HepG2 (cell line): ENCODE results near the gene MFSD6. TPM values are rescaled to one million over a fixed set of nuclear protein-coding genes. Genes with fewer than 3 reads are reported as not detected.

Experiments
- BORCS8-MEF2B ChIP-seq: sonication (generic); formaldehyde crosslinking; IDR thresholded peaks from 2 replicates; pipeline ENCODE4 v1.8.0; 2022; ENCODE audit warnings: mild to moderate bottlenecking, missing genetic modification reagents
- HOXA7 ChIP-seq: sonication (generic); formaldehyde crosslinking; IDR thresholded peaks from 2 replicates; pipeline ENCODE4 v1.8.1; 2022; ENCODE audit warnings: mild to moderate bottlenecking, missing genetic modification reagents, moderate library complexity
- JDP2 ChIP-seq: sonication (generic); formaldehyde crosslinking; IDR thresholded peaks from 2 replicates; pipeline ENCODE4 v1.8.1; 2022; ENCODE audit warnings: missing genetic modification reagents, borderline replicate concordance
- MAFF ChIP-seq: IDR thresholded peaks from 2 replicates; pipeline ENCODE4 v1.6.1; 2011; ENCODE audit warnings: low read depth, low read length, improper control_type of control experiment
- NFATC3 ChIP-seq: sonication (generic); formaldehyde crosslinking; IDR thresholded peaks from 2 replicates; pipeline ENCODE4 v1.5.1; 2020; ENCODE audit warnings: mild to moderate bottlenecking, missing genetic modification reagents
- NKX3-1 ChIP-seq: sonication (generic); formaldehyde crosslinking; IDR thresholded peaks from 2 replicates; pipeline ENCODE4 v1.5.0; 2020; ENCODE audit warnings: missing genetic modification reagents
- ZBTB42 ChIP-seq: sonication (generic); formaldehyde crosslinking; IDR thresholded peaks from 2 replicates; pipeline ENCODE4 v1.5.0; 2020; ENCODE audit warnings: mild to moderate bottlenecking, missing genetic modification reagents
- ZBTB8A ChIP-seq: sonication (generic); formaldehyde crosslinking; IDR thresholded peaks from 2 replicates; pipeline ENCODE4 v1.4.0; 2020; ENCODE audit warnings: mild to moderate bottlenecking, low read depth, missing genetic modification reagents, borderline replicate concordance
- ZNF20 ChIP-seq: sonication (generic); formaldehyde crosslinking; IDR thresholded peaks from 2 replicates; pipeline ENCODE4 v1.4.0; 2020; ENCODE audit warnings: mild to moderate bottlenecking, moderate library complexity, missing genetic modification reagents
- polyA plus RNA-seq, 8 experiments: library from polyadenylated mRNA; depleted of rRNA in 3 of 8; stranded (reverse) in 7 of 8; unstranded in 1 of 8; fragments of >200 nt; fragmentation: Illumina TruSeq in 4 of 8; extraction: Trizol in 4 of 8; gene quantifications; 2 replicates each; pipeline versions ENCODE4 v1.2.1 to v1.2.3, GENCODE V29; 2011 to 2016; ENCODE audit warnings: low read depth in 4 of 8, missing spikeins in 1 of 8, mixed read lengths in 1 of 8; ENCODE audit not compliant: insufficient read depth in 1 of 8
- total RNA-seq, 5 experiments: library from RNA; depleted of rRNA; stranded (reverse); fragments of >200 nt; fragmentation: Illumina TruSeq; extraction: Trizol; gene quantifications; 2 replicates each; pipeline ENCODE4 v1.2.3, GENCODE V29; 2016; ENCODE audit warnings: low read depth in 1 of 5
- TF ChIP-seq, protein P1 (sequence below): sonication (generic); formaldehyde crosslinking; IDR thresholded peaks from 2 replicates; pipeline ENCODE4 v1.4.0; 2020; ENCODE audit warnings: missing genetic modification reagents, borderline replicate concordance
- TF ChIP-seq, protein P2 (sequence below), 2 experiments: sonication (generic) in 1 of 2; formaldehyde crosslinking in 1 of 2; IDR thresholded peaks; 2 replicates each; pipeline versions ENCODE4 v1.4.0 to v1.6.1; 2016 to 2020; ENCODE audit warnings: borderline replicate concordance in 1 of 2, low read depth in 1 of 2, mild to moderate bottlenecking in 1 of 2, missing genetic modification reagents in 1 of 2
- TF ChIP-seq, protein P3 (sequence below): IDR thresholded peaks from 2 replicates; pipeline ENCODE4 v1.6.1; 2016
- TF ChIP-seq, protein P4 (sequence below): sonication (generic); formaldehyde crosslinking; IDR thresholded peaks from 2 replicates; pipeline ENCODE4 v1.8.0; 2022; ENCODE audit warnings: mild to moderate bottlenecking, missing genetic modification reagents, borderline replicate concordance
- TF ChIP-seq, protein P5 (sequence below): sonication (generic); formaldehyde crosslinking; IDR thresholded peaks from 2 replicates; pipeline ENCODE4 v1.9.0; 2021; ENCODE audit warnings: missing genetic modification reagents, mild to moderate bottlenecking, borderline replicate concordance

Gene MFSD6
- total and polyA plus RNA-seq, 2 of the 13 experiments (the other 11 are each of a cell fraction or from before 2014, with no cell fraction given), result 0.92 to 1.4 TPM

DNA sequence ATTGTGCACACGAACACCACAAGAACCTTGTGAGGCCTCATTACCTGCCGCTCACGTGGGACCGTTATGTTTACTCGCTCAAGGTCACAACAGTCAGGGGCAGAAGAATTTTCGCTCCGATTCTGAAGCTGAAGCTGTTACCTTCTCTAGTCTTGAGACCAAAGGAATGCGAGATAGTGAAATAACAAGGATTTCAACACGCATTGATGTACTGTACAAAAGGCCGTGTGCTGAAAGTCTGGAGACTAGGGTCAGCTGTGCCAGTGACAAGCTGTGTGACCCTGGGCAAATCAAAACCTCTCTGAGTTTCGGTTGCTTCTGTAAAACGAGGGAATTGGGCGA lies 125.8 kb downstream of the MFSD6 start (continued):
- TF ChIP-seq BORCS8-MEF2B (CRISPR knock-in tag), result no peak
- no peak for TF ChIP-seq ZBTB42
- TF ChIP-seq, protein P1, sequence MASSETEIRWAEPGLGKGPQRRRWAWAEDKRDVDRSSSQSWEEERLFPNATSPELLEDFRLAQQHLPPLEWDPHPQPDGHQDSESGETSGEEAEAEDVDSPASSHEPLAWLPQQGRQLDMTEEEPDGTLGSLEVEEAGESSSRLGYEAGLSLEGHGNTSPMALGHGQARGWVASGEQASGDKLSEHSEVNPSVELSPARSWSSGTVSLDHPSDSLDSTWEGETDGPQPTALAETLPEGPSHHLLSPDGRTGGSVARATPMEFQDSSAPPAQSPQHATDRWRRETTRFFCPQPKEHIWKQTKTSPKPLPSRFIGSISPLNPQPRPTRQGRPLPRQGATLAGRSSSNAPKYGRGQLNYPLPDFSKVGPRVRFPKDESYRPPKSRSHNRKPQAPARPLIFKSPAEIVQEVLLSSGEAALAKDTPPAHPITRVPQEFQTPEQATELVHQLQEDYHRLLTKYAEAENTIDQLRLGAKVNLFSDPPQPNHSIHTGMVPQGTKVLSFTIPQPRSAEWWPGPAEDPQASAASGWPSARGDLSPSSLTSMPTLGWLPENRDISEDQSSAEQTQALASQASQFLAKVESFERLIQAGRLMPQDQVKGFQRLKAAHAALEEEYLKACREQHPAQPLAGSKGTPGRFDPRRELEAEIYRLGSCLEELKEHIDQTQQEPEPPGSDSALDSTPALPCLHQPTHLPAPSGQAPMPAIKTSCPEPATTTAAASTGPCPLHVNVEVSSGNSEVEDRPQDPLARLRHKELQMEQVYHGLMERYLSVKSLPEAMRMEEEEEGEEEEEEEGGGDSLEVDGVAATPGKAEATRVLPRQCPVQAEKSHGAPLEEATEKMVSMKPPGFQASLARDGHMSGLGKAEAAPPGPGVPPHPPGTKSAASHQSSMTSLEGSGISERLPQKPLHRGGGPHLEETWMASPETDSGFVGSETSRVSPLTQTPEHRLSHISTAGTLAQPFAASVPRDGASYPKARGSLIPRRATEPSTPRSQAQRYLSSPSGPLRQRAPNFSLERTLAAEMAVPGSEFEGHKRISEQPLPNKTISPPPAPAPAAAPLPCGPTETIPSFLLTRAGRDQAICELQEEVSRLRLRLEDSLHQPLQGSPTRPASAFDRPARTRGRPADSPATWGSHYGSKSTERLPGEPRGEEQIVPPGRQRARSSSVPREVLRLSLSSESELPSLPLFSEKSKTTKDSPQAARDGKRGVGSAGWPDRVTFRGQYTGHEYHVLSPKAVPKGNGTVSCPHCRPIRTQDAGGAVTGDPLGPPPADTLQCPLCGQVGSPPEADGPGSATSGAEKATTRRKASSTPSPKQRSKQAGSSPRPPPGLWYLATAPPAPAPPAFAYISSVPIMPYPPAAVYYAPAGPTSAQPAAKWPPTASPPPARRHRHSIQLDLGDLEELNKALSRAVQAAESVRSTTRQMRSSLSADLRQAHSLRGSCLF (CRISPR knock-in tag), result no peak
- TF ChIP-seq, protein P2, sequence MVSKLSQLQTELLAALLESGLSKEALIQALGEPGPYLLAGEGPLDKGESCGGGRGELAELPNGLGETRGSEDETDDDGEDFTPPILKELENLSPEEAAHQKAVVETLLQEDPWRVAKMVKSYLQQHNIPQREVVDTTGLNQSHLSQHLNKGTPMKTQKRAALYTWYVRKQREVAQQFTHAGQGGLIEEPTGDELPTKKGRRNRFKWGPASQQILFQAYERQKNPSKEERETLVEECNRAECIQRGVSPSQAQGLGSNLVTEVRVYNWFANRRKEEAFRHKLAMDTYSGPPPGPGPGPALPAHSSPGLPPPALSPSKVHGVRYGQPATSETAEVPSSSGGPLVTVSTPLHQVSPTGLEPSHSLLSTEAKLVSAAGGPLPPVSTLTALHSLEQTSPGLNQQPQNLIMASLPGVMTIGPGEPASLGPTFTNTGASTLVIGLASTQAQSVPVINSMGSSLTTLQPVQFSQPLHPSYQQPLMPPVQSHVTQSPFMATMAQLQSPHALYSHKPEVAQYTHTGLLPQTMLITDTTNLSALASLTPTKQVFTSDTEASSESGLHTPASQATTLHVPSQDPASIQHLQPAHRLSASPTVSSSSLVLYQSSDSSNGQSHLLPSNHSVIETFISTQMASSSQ (IDR thresholded peaks at IDR 0.05; ENCODE audit: low read depth), result no peak
- TF ChIP-seq, protein P2 (CRISPR knock-in tag; IDR thresholded peaks at IDR 0.05; ENCODE audit: borderline replicate concordance), result no peak
- TF ChIP-seq MAFF, result no peak
- TF ChIP-seq HOXA7 (CRISPR knock-in tag), result no peak
- no peak for TF ChIP-seq JDP2 (CRISPR knock-in tag)
- TF ChIP-seq, protein P3, sequence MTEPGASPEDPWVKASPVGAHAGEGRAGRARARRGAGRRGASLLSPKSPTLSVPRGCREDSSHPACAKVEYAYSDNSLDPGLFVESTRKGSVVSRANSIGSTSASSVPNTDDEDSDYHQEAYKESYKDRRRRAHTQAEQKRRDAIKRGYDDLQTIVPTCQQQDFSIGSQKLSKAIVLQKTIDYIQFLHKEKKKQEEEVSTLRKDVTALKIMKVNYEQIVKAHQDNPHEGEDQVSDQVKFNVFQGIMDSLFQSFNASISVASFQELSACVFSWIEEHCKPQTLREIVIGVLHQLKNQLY (CRISPR knock-in tag), result peak; percentile 21; the same call in 1 of the 2 replicates
- TF ChIP-seq NKX3-1 (CRISPR knock-in tag), result no peak; the same call in 1 of the 2 replicates
- TF ChIP-seq NFATC3 (CRISPR knock-in tag), result no peak
- TF ChIP-seq, protein P4, sequence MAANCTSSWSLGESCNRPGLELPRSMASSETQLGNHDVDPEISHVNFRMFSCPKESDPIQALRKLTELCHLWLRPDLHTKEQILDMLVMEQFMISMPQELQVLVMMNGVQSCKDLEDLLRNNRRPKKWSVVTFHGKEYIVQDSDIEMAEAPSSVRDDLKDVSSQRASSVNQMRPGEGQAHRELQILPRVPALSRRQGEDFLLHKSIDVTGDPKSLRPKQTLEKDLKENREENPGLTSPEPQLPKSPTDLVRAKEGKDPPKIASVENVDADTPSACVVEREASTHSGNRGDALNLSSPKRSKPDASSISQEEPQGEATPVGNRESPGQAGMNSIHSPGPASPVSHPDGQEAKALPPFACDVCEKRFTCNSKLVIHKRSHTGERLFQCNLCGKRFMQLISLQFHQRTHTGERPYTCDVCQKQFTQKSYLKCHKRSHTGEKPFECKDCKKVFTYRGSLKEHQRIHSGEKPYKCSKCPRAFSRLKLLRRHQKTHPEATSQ (CRISPR knock-in tag), result no peak
- TF ChIP-seq, protein P5, sequence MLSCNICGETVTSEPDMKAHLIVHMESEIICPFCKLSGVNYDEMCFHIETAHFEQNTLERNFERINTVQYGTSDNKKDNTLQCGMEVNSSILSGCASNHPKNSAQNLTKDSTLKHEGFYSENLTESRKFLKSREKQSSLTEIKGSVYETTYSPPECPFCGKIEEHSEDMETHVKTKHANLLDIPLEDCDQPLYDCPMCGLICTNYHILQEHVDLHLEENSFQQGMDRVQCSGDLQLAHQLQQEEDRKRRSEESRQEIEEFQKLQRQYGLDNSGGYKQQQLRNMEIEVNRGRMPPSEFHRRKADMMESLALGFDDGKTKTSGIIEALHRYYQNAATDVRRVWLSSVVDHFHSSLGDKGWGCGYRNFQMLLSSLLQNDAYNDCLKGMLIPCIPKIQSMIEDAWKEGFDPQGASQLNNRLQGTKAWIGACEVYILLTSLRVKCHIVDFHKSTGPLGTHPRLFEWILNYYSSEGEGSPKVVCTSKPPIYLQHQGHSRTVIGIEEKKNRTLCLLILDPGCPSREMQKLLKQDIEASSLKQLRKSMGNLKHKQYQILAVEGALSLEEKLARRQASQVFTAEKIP (CRISPR knock-in tag), result no peak
- TF ChIP-seq ZNF20 (CRISPR knock-in tag), result no peak
- TF ChIP-seq ZBTB8A (CRISPR knock-in tag), result no peak
